Natural killer cell (primary cell): ENCODE measurements around the gene OSBPL1A. TPM values are rescaled to one million over a fixed set of nuclear protein-coding genes. Genes with fewer than 3 reads are reported as not detected.

Experiments
- ATAC-seq, 3 donors: fragments of 150-1000 bp in 2 of 3; fragments of 200-7000 bp in 1 of 3; cut with Tn5 transposase; 1 replicate in 1 of 3; 2 replicates in 2 of 3; pipeline ENCODE4 v1.10.0; 2021; ENCODE audit warnings: mild to moderate bottlenecking in 2 of 3, moderate library complexity in 2 of 3
- DNase-seq, 2 donors: peaks; one replicate each; pipeline versions ENCODE4 v3.0.0 to v3.0.0-alpha.2; 2013 to 2021; ENCODE audit warnings: mixed read lengths in 1 of 2
- H3K27ac ChIP-seq: one replicate; pipeline ENCODE4 v1.5.1; 2013; ENCODE audit warnings: mild to moderate bottlenecking, low read length
- H3K27me3 ChIP-seq: one replicate; pipeline ENCODE4 v1.6.1; 2013; ENCODE audit warnings: low read length; ENCODE audit not compliant: control insufficient read depth, insufficient read depth
- H3K36me3 ChIP-seq: one replicate; pipeline ENCODE4 v1.6.1; 2013; ENCODE audit warnings: low read length; ENCODE audit not compliant: control insufficient read depth, insufficient read depth
- H3K4me1 ChIP-seq: one replicate; pipeline ENCODE4 v1.6.1; 2013; ENCODE audit warnings: low read length; ENCODE audit not compliant: control insufficient read depth, insufficient read depth
- H3K4me3 ChIP-seq: one replicate; pipeline ENCODE4 v1.5.1; 2013; ENCODE audit warnings: low read length
- H3K9me3 ChIP-seq: one replicate; pipeline ENCODE4 v1.6.1; 2013; ENCODE audit warnings: low read length; ENCODE audit not compliant: control insufficient read depth, insufficient read depth
- H3K27ac Mint-ChIP-seq, 2 donors: one replicate each; pipeline ENCODE4 v1.8.0; 2022; ENCODE audit warnings: mild to moderate bottlenecking in 2 of 2, mixed read lengths in 2 of 2, moderate library complexity in 1 of 2
- H3K27me3 Mint-ChIP-seq, 2 donors: one replicate each; pipeline ENCODE4 v1.8.0; 2022; ENCODE audit warnings: low read depth in 2 of 2, mixed read lengths in 2 of 2
- H3K36me3 Mint-ChIP-seq: one replicate; pipeline ENCODE4 v1.8.0; 2022; ENCODE audit warnings: mixed read lengths
- H3K4me1 Mint-ChIP-seq, 2 donors: one replicate each; pipeline ENCODE4 v1.8.0; 2022; ENCODE audit warnings: mixed read lengths in 2 of 2
- H3K4me3 Mint-ChIP-seq: one replicate; pipeline ENCODE4 v1.8.0; 2022; ENCODE audit warnings: mild to moderate bottlenecking, moderate library complexity, mixed read lengths
- H3K9me3 Mint-ChIP-seq, 2 donors: one replicate each; pipeline ENCODE4 v1.8.0; 2022; ENCODE audit warnings: mixed read lengths in 2 of 2
- CTCF ChIP-seq: fragments of 200-600 bp; IDR thresholded peaks from one replicate; pipeline ENCODE4 v1.8.0; 2022; ENCODE audit warnings: antibody characterized with exemption
- WGBS: methylation state at CpG from one replicate; pipeline ENCODE4 v1.1.7; 2013; ENCODE audit warnings: missing lambda C conversion rate; ENCODE audit not compliant: insufficient coverage; 5-methylcytosine and 5-hydroxymethylcytosine counted together
- intact Hi-C: fragments of 100-400 bp; cut with micrococcal nuclease; formaldehyde crosslinking; loops from one replicate; pipeline ENCODE4 v1.14.2; 2022
- total RNA-seq, 4 donors: library from RNA; stranded (reverse); fragments of 120-200 nt in 1 of 4; gene quantifications; one replicate each; pipeline versions ENCODE4 v1.2.3 to v1.2.4, GENCODE V29; 2013 to 2022

The OSBPL1A gene
- total RNA-seq, 3 donors from 2014 or later (not counting 1 experiment from before 2014, with no cell fraction given): 1.2 to 32.5 (median 1.5) TPM

- intact Hi-C loops: no loop called here
- peak within 1 kb of the TSS; percentile 72 for H3K27ac ChIP-seq
- peaks cover 24 to 32% of the 10 kb centered on the region in 2 donors for H3K27me3 Mint-ChIP-seq
Observed at GRCh38 chr18:24426398-24427294, 29.0 kb upstream of the OSBPL1A start, which contains the start of gene IMPACT. Gene IMPACT, plus strand, starts transcription at chr18:24426670. Its CDS starts 87 bp downstream, at chr18:24426757.

DNA sequence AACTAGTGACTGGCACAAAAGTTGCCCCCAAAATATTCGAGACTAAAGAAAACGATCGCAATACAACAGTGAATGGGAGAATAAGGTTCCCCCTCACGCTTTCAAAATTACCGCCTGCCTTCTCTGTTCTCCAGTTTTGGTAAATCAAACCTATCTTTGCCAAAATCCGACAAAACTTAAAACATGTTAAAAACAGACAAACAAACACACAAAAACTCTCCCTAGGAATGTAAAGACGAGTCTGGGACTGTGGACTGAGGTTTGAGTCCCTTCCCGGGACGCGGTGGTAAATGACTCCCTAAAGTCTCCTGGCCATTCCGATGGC, 28.4 kb upstream of the OSBPL1A start:
- DNase-seq (no peak), ATAC-seq (no peak)
- peak overlapping the region; percentile 59 to 82 for H3K27ac Mint-ChIP-seq
- Histone ChIP-seq H3K4me3 (peak overlapping the region; percentile 79), H3K9me3 (no peaks in the 10 kb centered on the region), H3K27ac (peak overlapping the region; percentile 72), H3K27me3 (peaks cover 13% of the 10 kb centered on the region), H3K4me1 (peaks cover 14% of the 10 kb centered on the region), H3K36me3 (peaks cover 2% of the 10 kb centered on the region)
- TF ChIP-seq CTCF: no peak
- peaks cover 8% of the 10 kb centered on the region for H3K36me3 Mint-ChIP-seq
- 53% methylated on average over 11 of the region's 11 CpGs for WGBS
- peaks cover 7 to 10% of the 10 kb centered on the region in 2 donors for H3K4me1 Mint-ChIP-seq
- peaks cover 29 to 38% of the 10 kb centered on the region in 2 donors for H3K27me3 Mint-ChIP-seq
- H3K9me3 Mint-ChIP-seq: peaks cover 0 to 2% of the 10 kb centered on the region in 2 donors
- intact Hi-C loops: no loop called here
- peak overlapping the region; percentile 85 for H3K4me3 Mint-ChIP-seq

More at GRCh38 chr18:24426398-24427294, 29.0 kb upstream of the OSBPL1A start, which contains the start of gene IMPACT:
- Mint-ChIP-seq H3K27ac (peak within 1 kb of the TSS; percentile 72 to 82), H3K4me3 (peak within 1 kb of the TSS; percentile 94), H3K4me1 (peaks cover 7 to 10% of the 10 kb centered on the region in 2 donors), H3K36me3 (peaks cover 8% of the 10 kb centered on the region), H3K9me3 (peaks cover 0 to 2% of the 10 kb centered on the region in 2 donors)
- peaks cover 14% of the 10 kb centered on the region for H3K4me1 ChIP-seq
- no peaks in the 10 kb centered on the region for H3K9me3 ChIP-seq
- TF ChIP-seq CTCF: no peak
- ATAC-seq (peak; percentile 88 to 96 (median 92)), DNase-seq (peak; percentile 76 to 89)
- WGBS: 3% methylated on average over 82 of the region's 82 CpGs
- H3K27me3 ChIP-seq: peaks cover 13% of the 10 kb centered on the region
- peaks cover 2% of the 10 kb centered on the region for H3K36me3 ChIP-seq
- H3K4me3 ChIP-seq: peak within 1 kb of the TSS; percentile 79

DNA sequence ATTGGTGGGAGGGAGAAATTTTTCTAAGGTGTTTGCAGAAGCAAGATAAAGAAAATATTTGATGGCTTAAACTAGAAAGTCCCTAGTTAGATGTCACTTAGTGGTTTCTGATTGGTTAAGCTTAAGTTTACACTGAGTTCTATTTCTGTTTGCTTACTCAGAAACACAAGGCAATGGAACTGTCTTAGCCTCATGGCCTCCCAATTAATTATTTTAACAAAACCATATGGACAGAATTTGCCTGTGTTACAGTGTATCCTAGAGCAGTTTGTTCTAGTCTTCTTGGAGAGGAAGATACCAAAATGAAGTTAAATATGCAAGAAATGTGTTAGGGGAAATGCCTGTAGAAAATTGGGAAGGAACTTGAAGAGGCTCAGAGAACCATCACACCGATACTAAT, 24.2 kb upstream of the OSBPL1A start:
- Mint-ChIP-seq H3K36me3 (peaks cover 8% of the 10 kb centered on the region), H3K4me3 (no peak overlapping the region), H3K27me3 (peaks cover 40 to 48% of the 10 kb centered on the region in 2 donors), H3K9me3 (peaks cover 0 to 2% of the 10 kb centered on the region in 2 donors), H3K4me1 (peaks cover under 1% of the 10 kb centered on the region in 2 donors), H3K27ac (no peak overlapping the region)
- H3K9me3 ChIP-seq: no peaks in the 10 kb centered on the region
- 88% methylated on average over 1 of the region's 1 CpG for WGBS
- no peak overlapping the region for H3K4me3 ChIP-seq
- peaks cover 13% of the 10 kb centered on the region for H3K27me3 ChIP-seq
- intact Hi-C loops: no loop called here
- ATAC-seq: no peak
- H3K4me1 ChIP-seq: peaks cover 6% of the 10 kb centered on the region
- no peaks in the 10 kb centered on the region for H3K36me3 ChIP-seq
- no peak for TF ChIP-seq CTCF
- H3K27ac ChIP-seq: no peak overlapping the region
- no peak for DNase-seq
